CD4-positive, alpha-beta T cell treated with Interleukin-4 for 4 hours (primary cell): ENCODE measurements around the gene GPR150.
A peak's percentile ranks its signal among the peaks of the same experiment; 100 is the strongest.

Experiments used
- DNase-seq: peaks from one replicate; pipeline ENCODE4 v3.0.0-alpha.2; 2020

GPR150 gene

DNA sequence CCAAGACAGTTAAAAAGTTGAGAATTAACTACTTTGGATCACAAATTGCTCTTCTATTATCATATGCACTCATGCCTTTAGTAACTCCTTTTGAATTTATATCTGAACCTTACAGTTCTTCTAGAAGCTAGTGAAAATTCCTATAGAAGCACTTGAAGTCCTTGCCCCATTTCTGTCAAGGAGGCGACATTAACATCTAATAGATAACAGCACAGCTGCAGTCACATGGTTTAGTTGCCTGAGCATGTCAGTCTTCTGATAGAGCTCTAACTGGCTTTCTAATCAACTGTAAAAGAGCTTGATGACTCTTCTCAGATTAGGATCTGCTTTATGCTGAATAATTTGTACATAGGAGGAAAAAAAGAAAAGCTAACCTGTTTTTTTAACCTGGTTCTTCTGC is 35.7 kb downstream of the GPR150 start:
- no peak for DNase-seq

DNA sequence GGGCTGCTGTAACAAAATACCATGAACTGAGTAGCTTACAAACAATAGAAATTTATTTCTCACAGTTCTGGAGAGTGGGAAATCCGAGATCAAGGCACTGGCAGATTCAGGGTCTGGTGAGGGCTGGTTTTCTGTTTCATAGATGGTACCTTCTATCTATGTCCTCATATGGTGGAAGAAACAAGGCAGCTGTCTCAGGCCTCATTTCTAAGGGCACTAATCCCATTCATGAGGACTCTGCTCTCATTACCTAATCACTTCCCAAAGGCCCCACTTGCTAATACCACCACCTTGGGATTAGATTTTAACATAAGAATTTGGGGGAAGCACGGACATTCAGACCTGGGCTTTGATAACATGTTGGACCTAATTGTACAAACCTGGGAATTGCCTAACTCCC is 40.2 kb downstream of the GPR150 start:
- no peak for DNase-seq

DNA sequence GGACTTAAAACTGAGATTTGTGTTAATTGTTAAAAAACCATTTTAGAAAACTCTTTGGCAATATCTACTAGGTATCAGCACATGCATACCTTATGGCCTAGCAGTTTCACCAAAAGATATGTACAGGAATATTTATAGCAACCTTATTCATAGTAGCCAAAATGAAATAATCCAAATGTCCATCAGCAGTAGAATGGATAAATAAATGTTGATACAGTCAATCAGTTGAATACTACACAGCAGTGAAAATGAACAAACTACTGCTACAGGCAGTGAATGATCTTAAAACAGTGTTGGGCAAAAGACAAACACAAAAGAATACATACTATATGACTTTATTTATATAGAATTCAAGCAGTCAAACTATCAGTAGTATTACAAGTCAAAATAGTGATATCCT is 43.1 kb downstream of the GPR150 start:
- DNase-seq, result no peak

DNA sequence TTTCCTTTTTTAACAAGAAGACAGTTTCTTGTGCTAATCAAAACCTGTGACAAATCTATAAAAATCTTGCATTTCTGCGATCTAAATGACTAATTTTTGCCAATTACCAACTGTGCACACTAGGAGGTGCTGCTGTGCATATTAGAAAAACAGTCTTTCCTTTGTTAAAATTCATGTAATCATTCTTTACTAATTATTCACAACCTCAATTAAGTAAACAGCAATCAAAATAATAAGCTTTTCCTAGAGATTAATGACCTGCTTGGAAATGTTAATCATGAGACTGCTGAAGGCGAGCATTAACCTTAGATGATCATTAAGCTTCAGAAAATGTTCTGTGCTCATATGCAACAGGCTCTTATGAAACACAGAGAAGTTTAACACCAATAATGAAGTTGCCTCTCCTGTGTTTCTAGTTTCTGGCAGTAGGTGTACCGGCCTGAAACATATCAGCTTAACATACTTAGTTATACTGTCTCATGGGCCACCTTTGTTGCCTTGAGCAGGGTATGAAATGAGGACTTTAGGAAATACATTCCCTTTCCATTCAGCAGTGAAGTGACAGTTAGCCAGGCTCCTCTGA is 44.4 kb downstream of the GPR150 start:
- peak; percentile 49 for DNase-seq

DNA sequence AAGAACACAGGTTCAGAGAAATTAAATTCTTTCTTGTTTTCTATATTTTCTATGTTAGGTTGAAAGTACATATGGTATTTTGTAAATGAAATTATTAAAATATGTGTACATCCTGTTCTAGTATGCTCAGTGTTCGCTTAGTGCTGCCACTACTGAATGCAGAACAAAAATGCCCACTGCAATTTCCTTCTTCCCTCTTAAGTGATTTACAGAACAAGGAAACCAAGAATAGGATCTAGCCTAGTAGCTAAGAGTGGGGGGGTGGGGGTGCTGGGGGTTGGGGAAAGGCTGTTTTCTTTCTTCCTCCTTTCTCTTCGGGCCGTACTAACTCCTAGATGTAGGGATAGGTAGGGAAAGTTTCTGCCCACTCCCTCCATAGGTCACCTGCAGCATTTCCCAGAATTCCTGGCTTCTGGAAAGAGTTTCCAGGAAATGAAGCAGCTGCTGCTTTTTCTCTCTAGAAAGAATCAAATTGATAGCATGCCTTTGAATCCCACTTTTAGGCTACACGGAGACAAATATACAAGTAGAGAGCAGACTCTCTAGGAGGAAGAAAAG is 47.3 kb downstream of the GPR150 start:
- no peak for DNase-seq

DNA sequence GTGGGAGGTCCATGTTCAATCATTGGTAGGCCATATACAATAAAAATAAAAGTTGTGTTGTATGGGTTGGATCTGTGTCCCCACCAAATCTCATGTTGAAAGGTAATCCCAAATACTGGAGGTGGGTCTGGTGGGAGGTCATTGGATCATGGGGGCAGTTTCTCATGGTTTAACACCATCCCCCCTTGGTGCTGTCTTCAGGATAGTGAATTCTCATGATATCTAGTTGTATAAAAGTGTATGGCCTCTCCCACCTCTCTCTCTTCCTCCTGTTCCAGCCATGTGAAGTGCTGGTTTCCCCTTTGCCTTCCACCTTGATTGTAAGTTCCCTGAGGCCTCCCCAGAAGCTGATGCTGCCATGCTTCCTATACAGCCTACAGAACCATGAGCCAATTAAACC is 47.8 kb downstream of the GPR150 start:
- no peak for DNase-seq

GRCh38 chr5:95668216-95668615 is 48.3 kb downstream of the GPR150 start:
- no peak for DNase-seq

DNA sequence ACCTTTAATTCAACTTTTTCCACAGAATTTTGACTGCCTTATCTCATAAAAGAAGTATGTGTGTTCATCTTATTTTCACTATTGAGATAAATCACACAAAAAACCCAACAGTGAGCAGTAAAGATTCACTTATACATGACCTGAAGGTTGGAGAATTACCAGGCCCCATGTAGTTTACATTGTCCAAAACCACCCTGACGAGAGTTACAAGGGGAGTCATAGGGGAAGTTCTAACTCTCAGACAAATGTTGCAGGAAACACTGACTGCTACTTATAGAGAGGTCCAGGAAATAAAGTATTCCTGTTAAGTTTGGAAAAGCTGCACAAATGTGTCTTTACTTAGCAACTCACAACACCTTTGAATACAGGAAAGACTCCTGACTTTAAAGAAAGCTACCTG is 48.8 kb downstream of the GPR150 start:
- no peak for DNase-seq

DNA sequence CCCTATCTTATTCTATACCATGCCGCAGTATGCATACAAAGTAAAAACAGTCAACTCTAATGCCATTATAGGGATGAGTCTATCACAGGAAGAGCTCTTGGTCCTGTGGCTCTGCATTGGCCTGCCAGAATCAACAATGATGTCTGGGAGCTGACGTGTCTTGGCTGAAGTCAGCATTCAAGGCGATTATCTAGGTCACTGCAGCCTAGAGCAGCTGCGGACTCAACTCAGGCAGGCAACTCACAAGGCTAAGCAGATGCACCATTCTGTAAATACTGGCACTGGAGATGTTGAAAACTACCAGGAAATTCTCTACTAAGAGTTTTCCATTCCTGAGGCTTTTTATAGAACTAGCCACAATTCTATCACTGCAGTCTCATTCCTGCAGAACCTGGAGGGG is 49.7 kb downstream of the GPR150 start:
- no peak for DNase-seq

GRCh38 chr5:95669985-95670384 is 50.1 kb downstream of the GPR150 start:
- no peak for DNase-seq

GRCh38 chr5:95670568-95670967 is 50.7 kb downstream of the GPR150 start:
- no peak for DNase-seq
